WERI-Rb-1 (cell line): Measurements from ENCODE around the gene PRSS12.

Experiments
- DNase-seq: peaks from one replicate; pipeline ENCODE4 v3.0.0-alpha.2; 2020
- H3K27ac ChIP-seq: fragments of 250-450 bp; sonication (Bioruptor Pico); 2 replicates; pipeline ENCODE4 v1.5.1; 2020; ENCODE audit warnings: mild to moderate bottlenecking, moderate library complexity
- H3K27me3 ChIP-seq: fragments of 250-450 bp; sonication (Bioruptor Pico); 2 replicates; pipeline ENCODE4 v1.5.1; 2021; ENCODE audit warnings: mild to moderate bottlenecking, low read depth, moderate library complexity; ENCODE audit not compliant: insufficient read depth, severe bottlenecking
- H3K36me3 ChIP-seq: fragments of 250-450 bp; sonication (Bioruptor Pico); 2 replicates; pipeline ENCODE4 v1.5.1; 2020; ENCODE audit warnings: mild to moderate bottlenecking, moderate library complexity
- H3K4me3 ChIP-seq: 2 replicates; pipeline ENCODE4 v1.5.1; 2011; ENCODE audit warnings: low read depth, mild to moderate bottlenecking, control low read depth, low read length
- H3K9me3 ChIP-seq: fragments of 250-450 bp; sonication (Bioruptor Pico); 2 replicates; pipeline ENCODE4 v1.5.1; 2021; ENCODE audit warnings: mild to moderate bottlenecking, moderate library complexity; ENCODE audit not compliant: severe bottlenecking
- CTCF ChIP-seq: IDR thresholded peaks from 2 replicates; pipeline ENCODE4 v1.5.1; 2011; ENCODE audit warnings: low read depth, mild to moderate bottlenecking, control low read depth, inconsistent platforms, low read length

Gene PRSS12

DNA sequence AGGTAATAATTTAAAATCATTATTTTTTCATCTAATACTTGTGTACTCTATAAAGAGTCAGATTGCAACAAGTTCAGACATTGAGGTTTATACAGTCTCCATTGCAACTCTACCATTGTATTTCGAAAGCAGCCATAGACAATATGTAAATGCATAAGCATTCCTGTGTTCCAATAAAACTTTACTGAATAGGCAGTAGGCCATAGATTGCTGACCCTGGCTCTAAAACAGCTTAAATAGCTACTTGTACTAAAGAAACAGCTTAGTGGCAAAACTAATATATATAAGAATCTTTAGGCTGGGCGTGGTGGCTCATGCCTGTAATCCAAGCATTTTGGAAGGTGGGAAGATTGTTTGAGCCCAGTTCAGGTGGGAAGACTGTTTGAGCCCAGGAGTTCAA lies 115.3 kb downstream of the PRSS12 start:
- Histone ChIP-seq H3K27me3 (no peaks in the 10 kb centered on the region), H3K36me3 (no peaks in the 10 kb centered on the region), H3K4me3 (no peak overlapping the region), H3K27ac (no peak overlapping the region), H3K9me3 (no peaks in the 10 kb centered on the region)
- no peak for TF ChIP-seq CTCF
- DNase-seq, result no peak

DNA sequence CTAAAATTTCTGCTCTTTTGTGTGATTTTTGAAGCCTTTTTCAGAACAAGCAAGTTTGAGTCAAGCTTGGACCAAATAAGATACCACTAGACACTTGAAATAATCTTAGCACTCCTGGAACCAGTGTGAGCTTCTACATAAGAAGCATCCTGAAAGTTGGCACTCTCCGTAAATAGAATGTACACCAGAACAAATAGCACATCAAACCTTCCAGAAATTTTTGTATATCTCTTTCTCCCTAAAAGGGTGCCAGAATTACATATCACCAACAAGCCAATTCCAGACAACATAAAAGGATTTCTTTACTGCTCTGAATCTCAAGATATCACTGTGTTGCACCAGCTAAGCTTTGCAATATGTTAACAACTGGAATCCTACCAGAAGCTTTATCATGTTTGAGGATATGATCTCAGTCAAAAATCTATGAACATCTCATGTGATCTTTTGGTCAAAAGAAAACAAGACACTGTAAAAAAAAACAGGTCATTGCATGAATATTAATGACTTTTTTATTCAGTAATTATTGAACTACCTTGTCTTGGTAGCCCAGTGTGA lies 117.2 kb downstream of the PRSS12 start:
- DNase-seq, result no peak
- TF ChIP-seq CTCF, result no peak

More for the DNA sequence above, 117.2 kb downstream of the PRSS12 start:
- Histone ChIP-seq H3K4me3 (no peak overlapping the region), H3K27ac (no peak overlapping the region), H3K27me3 (no peaks in the 10 kb centered on the region), H3K9me3 (no peaks in the 10 kb centered on the region), H3K36me3 (no peaks in the 10 kb centered on the region)
